ENCODE data around the gene WASHC1.
"Not testable (repeated sequence)": the region's sequence is repeated elsewhere in the genome, so short reads cannot be mapped to it uniquely, and the experiment has no call there.

The WASHC1 gene

GRCh38 chr9:29356-29755 lies at the start of gene WASHC1:
TSS of gene WASHC1 (minus strand) at chr9:29456. CDS start at chr9:24999, 4,457 bp downstream.
- not testable (repeated sequence) for DNase-seq (ENCODE audit: low read depth, low spot score)

GRCh38 chr9:78333-78732 lies 49.1 kb upstream of the WASHC1 start:
- DNase-seq (ENCODE audit: low read depth, low spot score) = not testable (repeated sequence)

GRCh38 chr9:76389-76788 lies 47.1 kb upstream of the WASHC1 start:
- DNase-seq (ENCODE audit: low read depth, low spot score) = not testable (repeated sequence)

GRCh38 chr9:73900-74525 lies 44.8 kb upstream of the WASHC1 start:
- not testable (repeated sequence) for DNase-seq (ENCODE audit: low read depth, low spot score)

- DNase-seq (ENCODE audit: low read depth, low spot score) = not testable (repeated sequence)
These were observed 44.0 kb upstream of the WASHC1 start for GRCh38 chr9:73076-73899.

GRCh38 chr9:63031-63629 lies 33.9 kb upstream of the WASHC1 start:
- not testable (repeated sequence) for DNase-seq (ENCODE audit: low read depth, low spot score)

GRCh38 chr9:52678-53077 lies 23.4 kb upstream of the WASHC1 start:
- DNase-seq (ENCODE audit: low read depth, low spot score) = not testable (repeated sequence)

- DNase-seq (ENCODE audit: low read depth, low spot score) = not testable (repeated sequence)
These were observed 19.1 kb upstream of the WASHC1 start for GRCh38 chr9:48190-48842.

GRCh38 chr9:46639-47271 lies 17.5 kb upstream of the WASHC1 start:
- not testable (repeated sequence) for DNase-seq (ENCODE audit: low read depth, low spot score)

GRCh38 chr9:46164-46563 lies 16.9 kb upstream of the WASHC1 start:
- DNase-seq (ENCODE audit: low read depth, low spot score) = not testable (repeated sequence)

GRCh38 chr9:45180-45878 lies 16.1 kb upstream of the WASHC1 start:
- not testable (repeated sequence) for DNase-seq (ENCODE audit: low read depth, low spot score)

GRCh38 chr9:44416-44815 lies 15.2 kb upstream of the WASHC1 start:
- not testable (repeated sequence) for DNase-seq (ENCODE audit: low read depth, low spot score)

GRCh38 chr9:43636-44035 lies 14.4 kb upstream of the WASHC1 start:
- not testable (repeated sequence) for DNase-seq (ENCODE audit: low read depth, low spot score)

GRCh38 chr9:43116-43515 lies 13.9 kb upstream of the WASHC1 start:
- not testable (repeated sequence) for DNase-seq (ENCODE audit: low read depth, low spot score)

- DNase-seq (ENCODE audit: low read depth, low spot score) = not testable (repeated sequence)
These were observed 12.6 kb upstream of the WASHC1 start for GRCh38 chr9:41819-42218.

GRCh38 chr9:41261-41676 lies 12.0 kb upstream of the WASHC1 start:
- not testable (repeated sequence) for DNase-seq (ENCODE audit: low read depth, low spot score)

- DNase-seq (ENCODE audit: low read depth, low spot score) = not testable (repeated sequence)
These were observed 3.1 kb upstream of the WASHC1 start for GRCh38 chr9:32308-32707.

GRCh38 chr9:28775-29174 lies 481 bp downstream of the WASHC1 start:
- not testable (repeated sequence) for DNase-seq (ENCODE audit: low read depth, low spot score)

- not testable (repeated sequence) for DNase-seq (ENCODE audit: low read depth, low spot score)
These were observed 7.6 kb downstream of the WASHC1 start for GRCh38 chr9:21621-22020.

GRCh38 chr9:16875-17274 lies 12.4 kb downstream of the WASHC1 start:
- DNase-seq (ENCODE audit: low read depth, low spot score) = not testable (repeated sequence)

Data from activated naive CD8-positive, alpha-beta T cell treated with anti-CD3 and anti-CD28 coated beads, Interleukin-2, amount 50 U/mL, for 16 hours (primary cell).